IPS DF 4.7 (cell line): Measurements from ENCODE around the gene LMNB1.
"Not testable (repeated sequence)": the region's sequence is repeated elsewhere in the genome, so short reads cannot be mapped to it uniquely, and the experiment has no call there.

Experiments used
- DNase-seq: peaks from one replicate; pipeline ENCODE4 v3.0.0-alpha.2; 2013; ENCODE audit warnings: low spot score; ENCODE audit errors: extremely low read depth

LMNB1 gene

GRCh38 chr5:126778675-126779403, 1.9 kb downstream of the LMNB1 start:
- no peak for DNase-seq

GRCh38 chr5:126780165-126780827, 3.4 kb downstream of the LMNB1 start:
- no peak for DNase-seq

GRCh38 chr5:126788409-126788808, 11.5 kb downstream of the LMNB1 start:
- DNase-seq: not testable (repeated sequence)

GRCh38 chr5:126793097-126793496, 16.2 kb downstream of the LMNB1 start:
- no peak for DNase-seq

- DNase-seq: not testable (repeated sequence)
Measured at GRCh38 chr5:126793648-126794047, 16.7 kb downstream of the LMNB1 start.

- no peak for DNase-seq
Measured at GRCh38 chr5:126794157-126794828, 17.4 kb downstream of the LMNB1 start.

- no peak for DNase-seq
Measured at GRCh38 chr5:126799780-126800179, 22.8 kb downstream of the LMNB1 start.

- DNase-seq: no peak
Measured at GRCh38 chr5:126801174-126801991, 24.4 kb downstream of the LMNB1 start.

GRCh38 chr5:126801992-126802294, 25.0 kb downstream of the LMNB1 start:
- no peak for DNase-seq

GRCh38 chr5:126805063-126805462, 28.1 kb downstream of the LMNB1 start:
- DNase-seq: no peak

- DNase-seq: no peak
Measured at GRCh38 chr5:126808521-126808988, 31.6 kb downstream of the LMNB1 start.

- DNase-seq: no peak
Measured at GRCh38 chr5:126809916-126810315, 33.0 kb downstream of the LMNB1 start.

- no peak for DNase-seq
Measured at GRCh38 chr5:126810596-126811380, 33.9 kb downstream of the LMNB1 start.

- DNase-seq: no peak
Measured at GRCh38 chr5:126811515-126812198, 34.7 kb downstream of the LMNB1 start.

- no peak for DNase-seq
Measured at GRCh38 chr5:126812199-126812570, 35.2 kb downstream of the LMNB1 start.

- not testable (repeated sequence) for DNase-seq
Measured at GRCh38 chr5:126813799-126814198, 36.9 kb downstream of the LMNB1 start.

GRCh38 chr5:126814721-126815404, 37.9 kb downstream of the LMNB1 start:
- DNase-seq: no peak

- DNase-seq: no peak
Measured at GRCh38 chr5:126816649-126817048, 39.7 kb downstream of the LMNB1 start.

- no peak for DNase-seq
Measured at GRCh38 chr5:126818736-126819135, 41.8 kb downstream of the LMNB1 start.

- DNase-seq: no peak
Measured at GRCh38 chr5:126819253-126819652, 42.3 kb downstream of the LMNB1 start.
